Mesodermal cell (in vitro differentiated cells): ENCODE measurements around the gene WWP2.

Source experiments
- H3K27ac ChIP-seq: 2 replicates; pipeline ENCODE4 v1.7.0; 2013; ENCODE audit warnings: mild to moderate bottlenecking, low read depth, low read length, moderate library complexity; ENCODE audit not compliant: severe bottlenecking
- H3K36me3 ChIP-seq: 2 replicates; pipeline ENCODE4 v1.7.1; 2013; ENCODE audit warnings: mild to moderate bottlenecking, low read length, moderate library complexity; ENCODE audit not compliant: control insufficient read depth, insufficient read depth
- H3K4me1 ChIP-seq: one replicate; pipeline ENCODE4 v1.7.1; 2013; ENCODE audit warnings: mild to moderate bottlenecking, low read length; ENCODE audit not compliant: insufficient read depth, control insufficient read depth, poor library complexity, severe bottlenecking
- H3K4me3 ChIP-seq: 2 replicates; pipeline ENCODE4 v1.7.0; 2013; ENCODE audit warnings: low read length, control low read depth, mild to moderate bottlenecking; ENCODE audit not compliant: insufficient read depth, poor library complexity, severe bottlenecking; ENCODE audit errors: extremely low read depth
- H3K9me3 ChIP-seq: 2 replicates; pipeline ENCODE4 v1.7.1; 2013; ENCODE audit warnings: mild to moderate bottlenecking, low read length, moderate library complexity; ENCODE audit not compliant: control insufficient read depth
- WGBS, 2 experiments: methylation state at CpG; one replicate each; pipeline ENCODE4 v1.1.5; 2013; ENCODE audit warnings: missing lambda C conversion rate in 2 of 2; ENCODE audit not compliant: insufficient coverage in 2 of 2; 5-methylcytosine and 5-hydroxymethylcytosine counted together

WWP2 gene

DNA sequence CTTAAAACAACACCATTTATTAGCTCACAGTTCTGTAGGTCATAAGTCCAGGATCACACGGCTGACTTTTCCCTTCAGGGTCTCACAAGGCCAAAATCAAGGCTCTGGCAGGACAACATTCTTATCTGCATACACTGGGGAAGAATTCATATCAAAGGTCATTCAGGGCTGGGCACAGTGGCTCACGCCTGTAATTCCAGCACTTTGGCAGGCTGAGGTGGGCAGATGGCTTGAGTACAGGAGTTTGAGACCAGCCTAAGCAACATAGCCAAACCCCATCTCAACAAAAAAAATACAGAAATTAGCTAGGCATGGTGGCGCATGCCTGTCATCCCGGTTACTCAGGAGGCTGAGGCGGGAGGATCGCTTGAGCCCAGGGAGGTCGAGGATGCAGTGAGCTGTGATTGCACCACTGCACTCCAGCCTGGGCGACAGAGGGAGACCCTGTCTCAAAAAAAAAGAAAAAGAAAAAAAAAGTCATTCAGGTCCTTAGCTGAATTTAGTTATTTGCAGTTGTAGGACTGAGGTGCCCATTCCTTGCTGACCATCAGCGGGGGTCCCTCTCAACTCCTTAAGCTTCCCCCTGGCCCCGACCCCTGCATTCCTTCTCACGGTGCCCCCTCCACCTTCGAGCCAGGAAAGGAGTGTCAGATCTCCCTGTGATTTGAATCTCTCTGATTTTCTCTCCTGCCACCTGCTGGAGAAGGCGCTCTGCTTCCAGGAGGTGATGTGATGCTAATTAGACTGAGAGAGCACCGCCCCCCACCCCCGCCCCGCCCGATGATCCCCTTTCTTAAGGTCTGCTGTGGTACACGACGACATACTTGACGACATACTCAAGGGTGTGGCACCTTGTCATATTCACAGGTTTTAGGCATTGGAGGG lies 97.2 kb downstream of the WWP2 start:
- Histone ChIP-seq H3K4me1 (no peaks in the 10 kb centered on the region), H3K9me3 (no peaks in the 10 kb centered on the region), H3K36me3 (peaks cover 4% of the 10 kb centered on the region), H3K27ac (no peak overlapping the region), H3K4me3 (no peak overlapping the region)
- WGBS, 2 experiments = 63 to 70% methylated on average over 7 to 13 of the region's 20 CpGs

DNA sequence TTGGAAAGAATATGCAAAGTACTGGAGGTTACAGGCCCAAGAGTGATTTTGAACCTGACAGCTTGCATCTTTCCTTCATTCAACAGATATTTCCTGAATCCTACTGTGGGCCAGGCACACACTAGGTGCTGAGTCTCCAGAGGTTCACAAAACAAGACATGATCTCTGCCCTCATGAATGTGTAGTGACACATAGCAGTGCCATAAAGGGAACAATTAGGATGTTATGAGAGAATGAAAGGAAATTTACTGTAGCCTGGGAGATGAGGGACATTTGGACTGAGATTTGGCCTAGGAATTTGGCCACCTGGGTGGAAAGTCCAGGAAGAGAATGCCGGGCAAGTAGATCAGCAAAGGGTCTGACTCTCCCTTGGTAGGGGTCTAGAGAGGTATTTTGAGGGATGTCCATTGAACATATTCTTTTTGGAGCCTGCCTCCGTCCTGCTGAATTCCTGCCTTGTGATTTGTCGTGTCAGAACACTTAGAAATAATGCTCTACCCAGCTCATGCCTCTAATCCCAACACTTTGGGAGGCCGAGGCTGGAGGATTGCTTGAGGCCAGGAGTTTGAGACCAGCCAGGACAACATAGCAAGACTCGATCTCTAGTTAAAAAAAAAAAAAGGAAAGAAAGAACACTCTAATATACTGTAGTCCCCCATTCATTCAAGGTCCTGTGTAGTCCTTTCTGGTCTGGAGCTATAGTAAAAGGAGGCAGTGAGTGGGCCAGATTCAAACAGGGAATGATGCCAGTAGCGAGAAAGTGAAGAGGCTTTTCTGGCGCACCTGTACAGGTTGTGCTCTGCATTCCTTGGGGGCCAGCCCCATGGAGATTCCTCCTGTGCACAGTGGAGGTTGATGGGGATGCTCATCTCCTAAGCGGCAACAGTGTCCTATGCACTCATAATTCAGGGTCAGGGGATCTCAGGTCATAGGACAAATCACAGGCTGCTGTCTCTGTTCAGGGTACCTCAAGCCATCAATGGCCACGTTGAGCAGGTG lies 98.4 kb downstream of the WWP2 start:
- no peak overlapping the region for H3K4me3 ChIP-seq
- 93 to 94% methylated on average over 4 to 6 of the region's 9 CpGs for WGBS, 2 experiments
- H3K9me3 ChIP-seq = no peaks in the 10 kb centered on the region
- no peaks in the 10 kb centered on the region for H3K4me1 ChIP-seq
- no peak overlapping the region for H3K27ac ChIP-seq
- peaks cover 4% of the 10 kb centered on the region for H3K36me3 ChIP-seq

DNA sequence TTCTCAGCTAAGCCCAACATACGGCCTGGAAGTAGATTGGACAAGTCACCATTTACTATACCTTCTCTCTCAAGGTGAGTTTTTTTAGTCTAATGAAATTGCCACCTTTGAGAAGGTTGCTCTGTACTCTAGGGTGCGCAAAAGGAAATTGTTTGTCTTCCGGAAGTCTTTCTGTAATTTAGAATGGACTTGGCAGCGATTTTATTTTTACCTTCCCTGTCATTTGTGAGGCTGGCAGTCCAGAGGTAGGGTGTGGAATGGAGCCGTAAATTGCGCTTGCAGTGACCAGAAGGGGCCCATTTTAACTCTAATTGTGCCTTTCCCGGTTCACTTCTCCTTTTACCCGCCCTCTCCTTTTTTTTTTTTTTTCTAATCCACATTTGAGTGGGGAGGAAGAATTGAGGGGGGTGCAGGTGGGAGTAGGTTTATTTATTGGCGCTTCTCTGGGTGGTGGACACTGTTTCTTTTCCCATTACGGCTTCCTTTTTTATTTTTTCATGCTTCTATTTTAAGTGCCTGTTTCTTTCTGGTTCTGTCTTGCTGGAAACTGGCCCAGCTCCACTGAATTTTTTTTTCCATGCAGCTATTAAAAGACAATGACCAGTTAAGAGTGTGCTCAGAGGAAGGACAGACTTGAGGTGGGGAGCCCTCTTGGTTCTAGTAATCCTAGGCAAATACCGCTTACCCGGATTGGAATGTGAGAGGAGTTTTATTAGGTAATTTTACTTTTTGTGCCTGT lies 99.3 kb downstream of the WWP2 start:
- WGBS, 2 experiments = 97% methylated on average over 5 to 6 of the region's 12 CpGs
- Histone ChIP-seq H3K4me3 (no peak overlapping the region), H3K9me3 (no peaks in the 10 kb centered on the region), H3K27ac (no peak overlapping the region), H3K36me3 (peaks cover 4% of the 10 kb centered on the region), H3K4me1 (no peaks in the 10 kb centered on the region)

DNA sequence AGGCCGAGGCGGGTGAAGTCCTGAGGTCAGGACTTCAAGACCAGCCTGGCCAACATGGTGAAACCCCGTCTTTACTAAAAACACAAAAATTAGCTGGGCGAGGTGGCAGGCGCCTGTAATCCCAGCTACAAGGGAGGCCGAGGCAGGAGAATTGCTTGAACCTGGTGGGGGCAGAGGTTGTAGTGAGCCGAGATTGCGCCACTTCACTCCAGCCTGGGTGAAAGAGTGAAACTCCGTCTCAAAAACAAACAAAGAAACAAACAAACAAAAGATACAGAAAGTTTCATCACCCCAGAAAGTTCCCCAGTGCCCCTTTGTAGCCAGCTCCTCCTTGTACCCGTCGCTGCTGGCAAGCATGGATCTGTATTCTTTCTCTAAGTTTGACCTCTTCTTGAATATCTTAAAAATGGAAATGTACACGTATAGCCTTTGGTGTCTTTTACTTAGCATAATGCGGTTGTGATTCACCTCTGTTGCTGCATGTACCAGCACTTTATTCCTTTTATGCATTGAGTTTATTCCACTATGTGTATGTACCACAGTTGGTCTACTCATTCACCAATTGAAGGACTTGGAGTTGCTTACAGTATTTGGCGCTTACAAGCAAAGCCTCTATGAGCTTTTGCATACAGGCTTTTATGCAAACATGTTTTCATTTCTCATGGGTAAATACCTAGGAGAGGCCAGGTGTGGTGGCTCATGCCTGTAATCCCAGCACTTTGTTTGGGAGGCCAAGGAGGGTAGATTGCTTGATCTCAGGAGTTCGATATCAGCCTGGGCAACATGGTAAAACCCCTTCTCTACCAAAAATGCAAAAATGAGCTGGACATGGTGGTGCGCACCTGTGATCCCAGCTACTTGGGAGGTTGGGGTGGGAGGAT lies 101.5 kb downstream of the WWP2 start:
- WGBS, 2 experiments = 95 to 97% methylated on average over 8 to 12 of the region's 16 CpGs
- Histone ChIP-seq H3K9me3 (no peaks in the 10 kb centered on the region), H3K27ac (no peak overlapping the region), H3K4me3 (no peak overlapping the region), H3K36me3 (peaks cover 11% of the 10 kb centered on the region), H3K4me1 (no peaks in the 10 kb centered on the region)

DNA sequence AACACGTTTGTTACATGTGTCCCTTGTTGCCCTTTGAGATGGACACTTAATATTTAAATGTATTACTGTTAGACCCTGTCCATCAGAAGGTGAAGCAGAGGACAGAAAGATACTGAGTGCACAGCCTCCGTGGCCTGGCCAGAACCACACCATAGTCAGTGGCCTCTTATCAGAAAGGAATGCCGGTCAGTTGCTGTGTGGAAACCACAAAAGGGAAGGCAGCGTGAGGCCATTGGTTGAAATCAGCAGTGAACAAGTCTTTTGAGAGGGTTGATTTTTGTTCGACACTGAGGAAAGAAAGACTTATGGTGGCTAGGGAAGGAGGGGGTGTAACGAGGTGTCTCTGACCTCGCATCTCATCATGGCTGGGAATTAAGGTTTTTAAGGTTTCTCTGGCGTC lies 103.6 kb downstream of the WWP2 start:
- H3K27ac ChIP-seq = no peak overlapping the region
- H3K4me3 ChIP-seq = no peak overlapping the region
- 77 to 79% methylated on average over 8 of the region's 8 CpGs for WGBS, 2 experiments
- no peaks in the 10 kb centered on the region for H3K4me1 ChIP-seq
- no peaks in the 10 kb centered on the region for H3K9me3 ChIP-seq
- peaks cover 11% of the 10 kb centered on the region for H3K36me3 ChIP-seq

DNA sequence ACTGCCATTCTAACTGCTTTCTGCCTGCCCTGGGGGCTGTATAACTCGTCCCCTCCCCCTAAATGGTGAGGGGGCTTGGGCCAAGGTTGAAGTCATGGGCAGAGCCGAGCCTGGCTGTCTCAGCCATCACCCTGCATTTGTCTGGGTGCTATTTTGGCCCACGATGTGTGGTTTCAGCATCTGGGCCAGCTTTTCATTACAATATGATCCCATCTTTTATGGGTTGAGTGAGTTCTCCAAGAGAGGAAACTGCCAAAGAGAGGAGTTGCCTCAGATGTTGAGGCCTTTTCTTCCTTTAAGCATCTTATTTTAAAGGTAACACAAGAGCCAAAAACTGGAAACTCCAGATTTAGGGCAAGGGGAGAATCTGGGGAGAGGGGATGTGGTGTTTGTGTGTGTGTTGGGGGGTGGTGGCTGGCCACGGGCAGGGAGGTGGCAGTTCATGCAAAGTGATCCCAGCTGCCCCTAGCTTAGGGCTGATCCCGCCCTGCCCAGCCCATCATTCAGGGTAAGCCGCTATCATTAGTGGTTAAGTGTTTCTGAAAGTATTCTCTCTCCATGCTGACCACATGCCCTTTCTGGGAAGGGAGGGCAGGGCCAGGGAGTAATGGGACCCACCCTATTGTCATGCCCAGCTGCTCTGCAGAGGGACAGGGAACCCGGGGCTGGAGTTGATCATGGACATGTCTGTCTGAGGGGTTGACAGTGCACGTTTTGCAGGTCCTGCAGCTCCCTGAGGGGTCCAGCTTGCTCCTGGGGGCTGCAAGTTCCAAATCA lies 105.8 kb downstream of the WWP2 start:
- Histone ChIP-seq H3K27ac (no peak overlapping the region), H3K36me3 (peaks cover 26% of the 10 kb centered on the region), H3K9me3 (no peaks in the 10 kb centered on the region), H3K4me1 (no peaks in the 10 kb centered on the region), H3K4me3 (no peak overlapping the region)
- WGBS, 2 experiments = 82 to 92% methylated on average over 4 to 5 of the region's 8 CpGs

DNA sequence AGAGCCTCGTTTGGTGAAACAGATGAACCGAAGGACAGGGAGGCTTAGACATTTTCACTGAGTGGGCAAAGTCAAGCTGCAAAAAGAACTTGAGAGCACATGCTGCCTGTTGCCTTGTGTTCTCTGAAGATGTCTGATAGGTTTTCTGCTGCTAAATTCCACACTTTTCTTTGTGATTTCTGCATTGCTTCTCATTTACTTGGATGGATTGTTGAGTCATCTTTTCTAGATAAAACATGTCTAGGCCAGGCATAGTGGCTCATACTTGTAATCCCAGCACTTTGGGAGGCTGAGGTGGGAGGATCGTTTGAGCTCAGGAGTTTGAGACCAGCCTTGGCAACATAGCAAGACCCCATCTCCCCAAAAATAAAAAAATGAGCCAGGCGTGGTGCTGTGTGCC lies 108.6 kb downstream of the WWP2 start:
- 85 to 95% methylated on average over 2 to 3 of the region's 4 CpGs for WGBS, 2 experiments
- no peaks in the 10 kb centered on the region for H3K9me3 ChIP-seq
- H3K4me1 ChIP-seq = no peaks in the 10 kb centered on the region
- no peak overlapping the region for H3K27ac ChIP-seq
- H3K4me3 ChIP-seq = no peak overlapping the region
- H3K36me3 ChIP-seq = peaks cover 34% of the 10 kb centered on the region

DNA sequence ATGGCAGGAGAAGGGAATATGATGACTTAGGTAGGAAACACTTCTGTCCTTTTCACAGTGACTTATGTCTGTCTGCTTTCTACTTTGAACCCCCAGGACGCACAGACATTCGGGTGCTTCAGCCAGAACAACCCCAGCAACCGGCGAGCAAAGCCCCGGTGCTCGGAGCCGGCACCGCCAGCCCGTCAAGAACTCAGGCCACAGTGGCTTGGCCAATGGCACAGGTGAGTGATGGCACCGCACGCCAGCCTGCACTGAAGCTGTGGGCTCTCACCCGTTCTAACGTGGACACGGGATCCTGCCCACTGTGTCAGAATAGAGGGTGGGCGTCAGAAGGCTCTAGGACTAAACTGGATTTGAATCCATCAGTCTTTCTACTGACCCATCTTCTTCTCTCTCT lies 109.6 kb downstream of the WWP2 start:
- no peak overlapping the region for H3K4me3 ChIP-seq
- peaks cover 6% of the 10 kb centered on the region for H3K9me3 ChIP-seq
- WGBS, 2 experiments = 95 to 97% methylated on average over 14 of the region's 15 CpGs
- H3K27ac ChIP-seq = no peak overlapping the region
- peaks cover 43% of the 10 kb centered on the region for H3K36me3 ChIP-seq
- no peaks in the 10 kb centered on the region for H3K4me1 ChIP-seq

DNA sequence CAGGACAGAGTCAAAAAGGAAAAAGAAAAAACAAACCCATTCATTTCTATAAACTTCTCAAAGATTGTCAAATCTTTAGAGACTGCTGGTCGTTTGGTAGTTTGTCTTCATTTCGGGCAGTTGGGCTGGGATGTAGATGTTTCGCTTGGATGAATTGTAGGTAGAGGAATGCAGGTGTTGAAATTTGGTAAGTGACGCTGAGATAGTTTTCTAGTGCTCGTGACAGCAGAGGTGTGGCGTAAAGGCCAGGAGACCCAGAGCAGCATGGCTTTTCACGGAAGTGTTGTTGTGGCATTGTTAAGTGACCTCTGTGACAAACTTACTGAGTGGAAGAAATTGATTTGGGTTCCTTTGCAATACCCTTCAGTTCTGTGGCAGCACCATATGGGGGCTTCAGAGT lies 110.8 kb downstream of the WWP2 start:
- no peaks in the 10 kb centered on the region for H3K4me1 ChIP-seq
- H3K9me3 ChIP-seq = peaks cover 13% of the 10 kb centered on the region
- WGBS, 2 experiments = 94 to 97% methylated on average over 5 to 7 of the region's 7 CpGs
- H3K4me3 ChIP-seq = no peak overlapping the region
- no peak overlapping the region for H3K27ac ChIP-seq
- peaks cover 47% of the 10 kb centered on the region for H3K36me3 ChIP-seq
